HEK293 (cell line): ENCODE measurements around the gene APOBEC3H.

ENCODE experiments used
- CTCF ChIP-seq: fragments of 450-650 bp; formaldehyde crosslinking; IDR thresholded peaks from 2 replicates; pipeline ENCODE4 v1.5.1; 2016; ENCODE audit warnings: missing biosample characterization, missing genetic modification characterization
- PRDM10 ChIP-seq: fragments of 450-650 bp; formaldehyde crosslinking; IDR thresholded peaks from 2 replicates; pipeline ENCODE4 v1.5.1; 2016; ENCODE audit warnings: missing biosample characterization, missing genetic modification characterization

- TF ChIP-seq CTCF = no peak
- no peak for TF ChIP-seq PRDM10
Measured at GRCh38 chr22:39087881-39088684, 9.0 kb upstream of the APOBEC3H start.
